ENCODE data around the gene PDCD7.
"Not testable (repeated sequence)": the region's sequence is repeated elsewhere in the genome, so short reads cannot be mapped to it uniquely, and the experiment has no call there.

Gene PDCD7

GRCh38 chr15:65133548-65134200 is at the start of gene PDCD7:
Gene PDCD7 (minus strand): TSS chr15:65133808. CDS start chr15:65133781, 27 bp downstream.
- DNase-seq (ENCODE audit: low read depth in 2 of 2), result peak; percentile 60 to 64

- DNase-seq (ENCODE audit: low read depth in 2 of 2), result no peak
Observed at GRCh38 chr15:65182538-65182937, 48.9 kb upstream of the PDCD7 start.

GRCh38 chr15:65181582-65182353 is 48.2 kb upstream of the PDCD7 start:
- DNase-seq (ENCODE audit: low read depth in 2 of 2), result not testable (repeated sequence)

- no peak for DNase-seq (ENCODE audit: low read depth in 2 of 2)
Observed at GRCh38 chr15:65180167-65180566, 46.6 kb upstream of the PDCD7 start.

GRCh38 chr15:65177901-65178300 is 44.3 kb upstream of the PDCD7 start:
- no peak for DNase-seq (ENCODE audit: low read depth in 2 of 2)

- DNase-seq (ENCODE audit: low read depth in 2 of 2), result no peak
Observed at GRCh38 chr15:65176056-65176455, 42.4 kb upstream of the PDCD7 start.

- no peak for DNase-seq (ENCODE audit: low read depth in 2 of 2)
Observed at GRCh38 chr15:65175511-65175910, 41.9 kb upstream of the PDCD7 start.

GRCh38 chr15:65174509-65174908 is 40.9 kb upstream of the PDCD7 start:
- DNase-seq (ENCODE audit: low read depth in 2 of 2), result no peak

GRCh38 chr15:65172531-65172930 is 38.9 kb upstream of the PDCD7 start:
- DNase-seq (ENCODE audit: low read depth in 2 of 2), result no peak

GRCh38 chr15:65171428-65171827 is 37.8 kb upstream of the PDCD7 start:
- DNase-seq (ENCODE audit: low read depth in 2 of 2), result no peak

GRCh38 chr15:65165875-65166274 is 32.3 kb upstream of the PDCD7 start:
- no peak for DNase-seq (ENCODE audit: low read depth in 2 of 2)

GRCh38 chr15:65164139-65164538 is 30.5 kb upstream of the PDCD7 start:
- no peak for DNase-seq (ENCODE audit: low read depth in 2 of 2)

GRCh38 chr15:65163041-65163440 is 29.4 kb upstream of the PDCD7 start:
- DNase-seq (ENCODE audit: low read depth in 2 of 2), result no peak

GRCh38 chr15:65156692-65157091 is 23.1 kb upstream of the PDCD7 start:
- no peak for DNase-seq (ENCODE audit: low read depth in 2 of 2)

- DNase-seq (ENCODE audit: low read depth in 2 of 2), result no peak
Observed at GRCh38 chr15:65154720-65155119, 21.1 kb upstream of the PDCD7 start.

- DNase-seq (ENCODE audit: low read depth in 2 of 2), result no peak
Observed at GRCh38 chr15:65147902-65148301, 14.3 kb upstream of the PDCD7 start.

GRCh38 chr15:65146438-65146837 is 12.8 kb upstream of the PDCD7 start:
- DNase-seq (ENCODE audit: low read depth in 2 of 2), result no peak

GRCh38 chr15:65138631-65139030 is 5.0 kb upstream of the PDCD7 start:
- DNase-seq (ENCODE audit: low read depth in 2 of 2), result not testable (repeated sequence)

- DNase-seq (ENCODE audit: low read depth in 2 of 2), result not testable (repeated sequence)
Observed at GRCh38 chr15:65137893-65138292, 4.3 kb upstream of the PDCD7 start.

GRCh38 chr15:65137089-65137488 is 3.5 kb upstream of the PDCD7 start:
- DNase-seq (ENCODE audit: low read depth in 2 of 2), result not testable (repeated sequence)

GRCh38 chr15:65134538-65134937 is 930 bp upstream of the PDCD7 start:
- DNase-seq (ENCODE audit: low read depth in 2 of 2), result no peak

- DNase-seq (ENCODE audit: low read depth in 2 of 2), result no peak
Observed at GRCh38 chr15:65132878-65133547, 595 bp downstream of the PDCD7 start.

GRCh38 chr15:65130941-65131340 is 2.7 kb downstream of the PDCD7 start:
- no peak for DNase-seq (ENCODE audit: low read depth in 2 of 2)
